Right atrium auricular region (tissue), 2 donors: ENCODE data around the gene TMSB4X. TPM values are rescaled to one million over a fixed set of nuclear protein-coding genes. Genes with fewer than 3 reads are reported as not detected.
A peak's percentile ranks its signal among the peaks of the same experiment; 100 is the strongest.

Experiments
- DNase-seq: peaks from one replicate; pipeline ENCODE4 v3.0.0-alpha.2; 2019; ENCODE audit warnings: low spot score
- H3K27ac ChIP-seq, 2 donors: fragments of 200-600 bp; sonication (generic); 1 replicate in 1 of 2; 2 replicates in 1 of 2; pipeline ENCODE4 v1.5.1; 2016 to 2019
- H3K27me3 ChIP-seq, 2 donors: fragments of 200-600 bp; sonication (generic); one replicate each; pipeline versions ENCODE4 v1.5.1 to v1.6.0; 2017 to 2019
- H3K36me3 ChIP-seq: fragments of 200-600 bp; sonication (generic); one replicate; pipeline ENCODE4 v1.5.1; 2016
- H3K4me1 ChIP-seq, 2 donors: fragments of 200-600 bp; sonication (generic); one replicate each; pipeline versions ENCODE4 v1.5.1 to v1.6.0; 2017 to 2019
- H3K4me3 ChIP-seq, 2 donors: fragments of 200-600 bp; sonication (generic); 1 replicate in 1 of 2; 2 replicates in 1 of 2; pipeline ENCODE4 v1.5.1; 2017 to 2019; ENCODE audit warnings: mild to moderate bottlenecking in 1 of 2, moderate library complexity in 1 of 2
- H3K9me3 ChIP-seq, 2 donors: fragments of 200-600 bp; sonication (generic); one replicate each; pipeline ENCODE4 v1.5.1; 2019
- total RNA-seq, 2 donors: library from RNA; depleted of rRNA; stranded (reverse); fragments of >200 nt; gene quantifications; one replicate each; pipeline ENCODE4 v1.1.0, GENCODE V29; 2016
- TF ChIP-seq, protein P1 (sequence below), 2 donors: fragments of 200-600 bp; sonication (generic); IDR thresholded peaks; one replicate each; pipeline ENCODE4 v1.5.1; 2019; ENCODE audit warnings: antibody characterized with exemption in 2 of 2

TMSB4X gene
- total RNA-seq, 2 donors from 2014 or later, result 1,780 to 2,397 TPM

DNA sequence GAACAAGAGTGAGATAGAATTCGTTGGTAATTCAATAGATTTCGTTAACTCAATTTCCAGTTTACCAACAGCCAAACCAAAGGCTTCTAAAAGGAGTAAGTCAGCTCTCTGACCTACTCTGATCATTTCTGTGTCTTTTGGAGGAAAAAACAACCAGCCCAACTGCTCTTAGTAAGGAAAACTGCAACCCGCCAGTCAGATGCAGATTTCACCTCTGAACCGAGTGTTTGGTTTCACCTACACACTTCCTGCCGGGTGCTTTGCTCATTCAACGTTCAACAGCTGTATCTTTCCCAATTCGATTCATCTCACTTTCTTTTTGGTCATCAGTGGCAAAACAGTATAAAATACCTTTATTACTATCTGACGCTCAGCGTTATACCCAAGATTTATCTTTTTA lies 24.5 kb downstream of the TMSB4X start:
- no peaks in the 10 kb centered on the region for H3K27me3 ChIP-seq
- H3K27ac ChIP-seq, result no peak overlapping the region
- TF ChIP-seq, protein P1, sequence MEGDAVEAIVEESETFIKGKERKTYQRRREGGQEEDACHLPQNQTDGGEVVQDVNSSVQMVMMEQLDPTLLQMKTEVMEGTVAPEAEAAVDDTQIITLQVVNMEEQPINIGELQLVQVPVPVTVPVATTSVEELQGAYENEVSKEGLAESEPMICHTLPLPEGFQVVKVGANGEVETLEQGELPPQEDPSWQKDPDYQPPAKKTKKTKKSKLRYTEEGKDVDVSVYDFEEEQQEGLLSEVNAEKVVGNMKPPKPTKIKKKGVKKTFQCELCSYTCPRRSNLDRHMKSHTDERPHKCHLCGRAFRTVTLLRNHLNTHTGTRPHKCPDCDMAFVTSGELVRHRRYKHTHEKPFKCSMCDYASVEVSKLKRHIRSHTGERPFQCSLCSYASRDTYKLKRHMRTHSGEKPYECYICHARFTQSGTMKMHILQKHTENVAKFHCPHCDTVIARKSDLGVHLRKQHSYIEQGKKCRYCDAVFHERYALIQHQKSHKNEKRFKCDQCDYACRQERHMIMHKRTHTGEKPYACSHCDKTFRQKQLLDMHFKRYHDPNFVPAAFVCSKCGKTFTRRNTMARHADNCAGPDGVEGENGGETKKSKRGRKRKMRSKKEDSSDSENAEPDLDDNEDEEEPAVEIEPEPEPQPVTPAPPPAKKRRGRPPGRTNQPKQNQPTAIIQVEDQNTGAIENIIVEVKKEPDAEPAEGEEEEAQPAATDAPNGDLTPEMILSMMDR (IDR thresholded peaks at IDR 0.05), result no peak
- no peak for DNase-seq
- no peaks in the 10 kb centered on the region for H3K36me3 ChIP-seq
- H3K9me3 ChIP-seq, result no peaks in the 10 kb centered on the region
- no peak overlapping the region for H3K4me3 ChIP-seq
- peaks cover 0 to 12% of the 10 kb centered on the region in 2 donors for H3K4me1 ChIP-seq

DNA sequence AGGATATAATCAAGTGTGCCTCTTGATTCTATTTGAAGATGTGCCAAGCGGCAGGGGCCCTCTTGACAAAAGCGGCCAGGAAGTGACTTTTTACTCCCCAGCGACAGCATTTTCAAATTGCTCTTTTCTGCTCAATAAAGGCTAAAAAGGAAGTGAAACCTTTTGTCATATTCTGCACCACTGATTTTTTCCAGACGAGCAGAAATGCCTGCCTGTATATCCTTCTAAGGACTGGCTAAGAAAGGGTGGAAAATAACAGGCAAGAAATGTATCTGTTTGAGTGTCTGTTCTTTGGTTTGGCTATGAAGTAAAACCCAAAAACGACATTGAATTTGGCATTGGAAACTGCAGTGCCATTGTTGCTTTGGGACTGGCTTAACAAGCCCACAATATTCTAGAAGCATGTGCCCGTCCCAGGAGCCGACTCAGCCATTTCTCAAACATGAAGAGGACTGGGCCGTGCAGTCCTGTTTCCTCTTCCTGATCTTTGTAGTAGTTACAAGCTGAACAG lies 25.4 kb downstream of the TMSB4X start:
- no peak for DNase-seq
- TF ChIP-seq, protein P1 (IDR thresholded peaks at IDR 0.05), result no peak
- H3K9me3 ChIP-seq, result no peaks in the 10 kb centered on the region
- H3K27me3 ChIP-seq, result no peaks in the 10 kb centered on the region
- H3K36me3 ChIP-seq, result no peaks in the 10 kb centered on the region
- H3K4me3 ChIP-seq, result no peak overlapping the region
- peak overlapping the region in 1 of 2 donors; percentile 21 for H3K27ac ChIP-seq
- H3K4me1 ChIP-seq, result peaks cover 0 to 12% of the 10 kb centered on the region in 2 donors

DNA sequence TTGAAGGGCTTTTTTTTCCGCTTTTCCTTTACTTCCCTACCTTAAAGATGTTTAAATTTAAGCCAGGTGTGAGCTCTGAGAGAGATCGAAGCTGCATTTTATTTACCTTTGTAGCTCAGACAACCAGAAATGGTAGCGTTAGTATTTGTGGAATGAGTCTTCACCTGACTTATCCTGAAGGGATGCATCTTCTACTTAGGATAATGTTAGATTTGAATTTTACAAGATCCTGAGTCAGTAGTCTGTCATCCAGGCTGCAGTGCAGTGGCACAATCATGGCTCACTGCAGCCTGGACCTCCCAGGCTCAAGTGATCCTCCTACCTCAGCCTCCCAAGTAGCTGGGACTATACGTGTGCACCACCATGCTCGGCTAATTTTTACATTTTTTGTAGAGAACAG lies 26.2 kb downstream of the TMSB4X start:
- peaks cover 0 to 12% of the 10 kb centered on the region in 2 donors for H3K4me1 ChIP-seq
- TF ChIP-seq, protein P1 (IDR thresholded peaks at IDR 0.05), result no peak
- no peak for DNase-seq
- H3K4me3 ChIP-seq, result no peak overlapping the region
- H3K36me3 ChIP-seq, result no peaks in the 10 kb centered on the region
- no peaks in the 10 kb centered on the region for H3K9me3 ChIP-seq
- no peaks in the 10 kb centered on the region for H3K27me3 ChIP-seq
- H3K27ac ChIP-seq, result no peak overlapping the region

DNA sequence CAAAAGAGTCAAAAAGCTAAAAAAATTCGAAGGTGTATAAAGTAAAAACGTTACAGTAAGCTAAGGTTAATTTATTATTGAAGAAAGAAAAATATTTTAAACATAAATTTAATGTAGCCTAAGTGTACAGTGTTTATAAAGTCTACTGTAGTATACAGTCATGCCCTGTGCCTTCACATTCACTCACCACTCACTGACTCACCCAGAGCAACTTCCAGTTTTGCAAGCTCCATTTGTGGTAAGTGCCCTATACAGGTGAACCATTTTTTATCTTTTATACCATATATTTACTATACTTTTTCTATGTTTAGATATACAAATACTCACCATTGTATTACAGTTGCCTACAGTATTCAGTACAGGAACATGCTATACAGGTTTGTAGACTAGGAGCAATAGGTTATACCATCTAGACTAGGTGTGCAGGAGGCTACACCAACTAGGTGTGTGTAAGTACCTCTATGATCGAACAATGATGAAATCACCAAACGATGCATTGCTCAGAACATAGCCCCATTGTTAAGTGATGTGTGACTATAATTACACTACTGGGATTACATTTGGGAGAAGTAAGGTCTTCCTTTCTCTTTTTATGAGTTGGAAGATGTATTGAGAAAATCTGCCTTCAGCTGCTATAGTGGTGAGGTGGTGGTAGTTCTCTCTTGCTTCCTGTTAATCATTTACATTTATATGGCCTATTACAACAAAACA lies 27.2 kb downstream of the TMSB4X start:
- Histone ChIP-seq H3K4me3 (no peak overlapping the region), H3K36me3 (no peaks in the 10 kb centered on the region), H3K4me1 (peaks cover 0 to 12% of the 10 kb centered on the region in 2 donors), H3K9me3 (no peaks in the 10 kb centered on the region), H3K27ac (no peak overlapping the region), H3K27me3 (no peaks in the 10 kb centered on the region)
- TF ChIP-seq, protein P1 (IDR thresholded peaks at IDR 0.05), result no peak
- no peak for DNase-seq

DNA sequence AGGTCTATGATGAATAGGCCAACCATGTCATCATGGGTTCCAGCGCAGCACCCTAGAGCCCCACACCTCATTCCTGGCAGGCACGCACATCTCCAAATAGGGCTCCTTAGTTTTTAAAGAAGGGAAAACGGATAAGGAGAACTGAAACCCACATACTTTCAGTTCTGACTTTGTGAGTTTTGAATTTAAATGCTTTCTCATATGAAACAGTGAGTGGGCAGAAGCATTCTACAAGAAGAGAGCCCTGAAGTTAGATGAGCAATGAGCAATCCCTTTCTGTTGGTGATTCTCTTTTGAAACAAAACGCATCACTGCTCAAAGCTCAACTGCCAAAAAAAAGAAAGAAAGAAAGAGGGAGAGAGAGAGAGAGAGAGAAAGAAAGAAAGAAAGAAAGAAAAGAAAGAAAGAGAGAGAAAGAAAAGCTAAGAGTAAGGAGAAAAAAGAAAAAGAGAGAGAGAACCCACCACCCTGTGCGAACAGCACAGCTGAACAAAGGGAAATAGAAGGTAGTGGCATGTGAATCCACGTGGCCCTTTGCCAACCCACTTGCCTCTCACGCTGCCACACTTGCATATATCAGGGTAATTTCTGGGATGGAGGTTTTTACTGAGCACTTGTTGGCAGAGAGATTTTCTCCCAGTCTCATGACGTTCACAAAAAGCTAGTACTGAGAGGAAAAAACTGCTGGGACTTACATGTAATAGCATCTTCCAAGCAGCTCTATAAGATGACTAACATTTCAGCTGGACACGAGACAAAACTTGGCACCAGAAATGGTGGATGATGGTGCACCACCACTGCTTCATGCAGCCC lies 31.0 kb downstream of the TMSB4X start:
- Histone ChIP-seq H3K4me3 (no peak overlapping the region), H3K36me3 (no peaks in the 10 kb centered on the region), H3K27me3 (no peaks in the 10 kb centered on the region), H3K4me1 (peaks cover 0 to 12% of the 10 kb centered on the region in 2 donors), H3K27ac (no peak overlapping the region), H3K9me3 (no peaks in the 10 kb centered on the region)
- no peak for DNase-seq
- TF ChIP-seq, protein P1 (IDR thresholded peaks at IDR 0.05), result no peak
